ENCODE measurements around the gene TCF12.

The TCF12 gene

GRCh38 chr15:57296473-57297162, 378.2 kb downstream of the TCF12 start:
- DNase-seq (ENCODE audit: low read depth in 2 of 2), result no peak

DNA sequence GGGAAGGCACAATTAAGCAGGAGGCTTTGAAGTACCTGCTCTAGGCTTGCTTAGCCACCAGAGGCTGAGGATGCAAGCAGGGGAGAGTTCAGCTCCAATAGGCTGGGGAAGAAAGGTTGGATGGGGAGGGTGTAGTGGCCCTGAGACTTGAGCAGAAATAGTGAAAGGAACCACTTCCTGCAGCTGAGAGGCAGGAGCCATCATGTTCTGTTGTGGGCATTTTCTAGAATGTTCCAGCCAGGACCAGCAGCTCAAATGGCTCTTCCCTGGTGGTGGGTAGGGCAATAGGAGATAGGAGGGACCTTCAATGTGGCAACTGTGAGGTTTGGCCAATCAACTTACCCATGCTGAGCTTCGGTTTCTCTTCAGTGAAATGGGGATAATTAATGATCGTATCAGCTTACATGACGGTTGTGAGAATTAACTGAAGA, 378.7 kb downstream of the TCF12 start:
- DNase-seq (ENCODE audit: low read depth in 2 of 2), result no peak

- no peak for DNase-seq (ENCODE audit: low read depth in 2 of 2)
Observed at GRCh38 chr15:57297630-57298029, 379.2 kb downstream of the TCF12 start.

GRCh38 chr15:57298204-57298603, 379.8 kb downstream of the TCF12 start:
- no peak for DNase-seq (ENCODE audit: low read depth in 2 of 2)

DNA sequence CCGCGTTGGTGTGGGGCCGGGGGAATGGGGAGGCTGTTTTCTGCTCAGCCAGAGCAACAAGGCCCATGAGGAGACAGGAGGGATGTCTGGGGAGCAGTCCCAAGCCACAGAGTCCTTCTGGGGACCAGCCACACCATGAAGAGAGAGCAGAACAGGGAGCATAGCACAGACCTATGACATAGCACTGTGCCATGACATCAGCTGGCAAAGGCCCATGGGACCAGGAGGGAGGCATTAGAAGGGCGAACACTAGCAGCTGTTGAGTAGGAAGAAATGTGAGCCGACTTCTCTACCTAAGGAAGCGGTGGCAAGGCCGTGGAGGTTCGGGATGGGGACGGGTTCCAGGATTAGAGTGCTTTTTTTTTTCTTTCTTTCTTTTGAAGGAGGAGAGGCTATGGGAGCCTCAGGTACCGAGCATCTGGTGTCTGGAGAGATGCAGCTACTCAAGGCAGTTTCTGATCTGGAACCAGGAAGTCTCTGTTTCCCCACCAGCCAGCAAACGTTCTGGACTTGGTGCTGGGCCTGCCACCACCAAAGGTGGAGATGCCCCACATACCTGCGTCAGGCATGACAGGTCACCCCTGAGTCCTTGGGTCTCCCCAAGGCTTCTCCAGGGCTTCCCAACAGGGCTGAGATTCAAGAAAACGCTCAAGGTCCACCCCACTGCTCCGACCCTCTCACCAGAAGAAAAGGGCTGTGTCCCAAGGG, 380.6 kb downstream of the TCF12 start:
- no peak for DNase-seq (ENCODE audit: low read depth in 2 of 2)

GRCh38 chr15:57301307-57301706, 382.9 kb downstream of the TCF12 start:
- no peak for DNase-seq (ENCODE audit: low read depth in 2 of 2)

- DNase-seq (ENCODE audit: low read depth in 2 of 2), result no peak
Observed at GRCh38 chr15:57302640-57303257, 384.3 kb downstream of the TCF12 start.

- DNase-seq (ENCODE audit: low read depth in 2 of 2), result no peak
Observed at GRCh38 chr15:57305009-57305408, 386.6 kb downstream of the TCF12 start.

GRCh38 chr15:57306161-57306943, 387.9 kb downstream of the TCF12 start:
- no peak for DNase-seq (ENCODE audit: low read depth in 2 of 2)

- DNase-seq (ENCODE audit: low read depth in 2 of 2), result no peak
Observed at GRCh38 chr15:57306944-57307411, 388.5 kb downstream of the TCF12 start.

GRCh38 chr15:57307527-57308169, 389.2 kb downstream of the TCF12 start:
- DNase-seq (ENCODE audit: low read depth in 2 of 2), result no peak

- no peak for DNase-seq (ENCODE audit: low read depth in 2 of 2)
Observed at GRCh38 chr15:57308170-57308545, 389.7 kb downstream of the TCF12 start.

DNA sequence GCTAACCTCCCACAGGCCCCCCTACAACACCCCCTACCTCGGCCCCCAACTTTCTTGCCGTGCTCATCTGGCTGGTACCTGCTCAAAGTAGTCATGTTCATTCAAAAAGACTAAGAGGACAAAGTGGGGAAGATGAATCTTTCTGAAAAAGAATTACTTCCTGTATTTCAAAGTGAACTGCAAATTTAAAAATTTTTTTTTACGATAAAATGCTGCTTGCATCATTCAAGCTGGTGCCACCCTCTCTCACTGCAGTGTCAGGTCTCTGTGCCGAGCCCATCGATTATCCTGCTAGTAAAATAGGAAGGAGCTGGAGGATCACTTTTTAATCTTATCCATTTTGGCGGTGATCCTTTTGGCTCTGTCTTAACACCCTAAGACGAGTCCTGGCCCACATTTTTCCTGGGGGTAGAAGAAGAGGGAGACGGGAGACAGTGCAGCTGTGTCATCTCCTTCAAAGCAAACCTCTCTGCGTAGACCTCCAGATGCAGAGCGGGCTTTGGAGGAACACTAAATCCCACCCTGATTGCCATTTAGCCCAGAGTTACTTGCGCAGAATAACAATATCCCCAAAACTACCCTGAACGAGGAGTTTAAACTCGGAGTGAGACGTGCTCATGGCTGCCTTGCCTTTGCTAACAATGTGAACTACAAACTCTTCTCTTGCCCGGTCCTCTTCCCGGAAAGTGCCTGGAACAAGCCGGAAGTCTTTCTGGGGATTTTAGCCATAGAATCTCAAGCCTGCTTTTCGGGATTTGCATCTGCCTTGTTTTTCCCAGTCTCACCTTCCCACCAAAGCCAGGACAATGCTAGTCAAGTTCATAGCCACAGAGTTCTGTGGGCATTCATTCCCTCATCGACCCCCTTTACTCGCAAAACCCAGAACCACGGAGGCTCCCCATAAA, 391.7 kb downstream of the TCF12 start:
- DNase-seq (ENCODE audit: low read depth in 2 of 2), result no peak

- no peak for DNase-seq (ENCODE audit: low read depth in 2 of 2)
Observed at GRCh38 chr15:57310876-57311275, 392.4 kb downstream of the TCF12 start.

GRCh38 chr15:57312006-57312317, 393.5 kb downstream of the TCF12 start:
- DNase-seq (ENCODE audit: low read depth in 2 of 2), result no peak

DNA sequence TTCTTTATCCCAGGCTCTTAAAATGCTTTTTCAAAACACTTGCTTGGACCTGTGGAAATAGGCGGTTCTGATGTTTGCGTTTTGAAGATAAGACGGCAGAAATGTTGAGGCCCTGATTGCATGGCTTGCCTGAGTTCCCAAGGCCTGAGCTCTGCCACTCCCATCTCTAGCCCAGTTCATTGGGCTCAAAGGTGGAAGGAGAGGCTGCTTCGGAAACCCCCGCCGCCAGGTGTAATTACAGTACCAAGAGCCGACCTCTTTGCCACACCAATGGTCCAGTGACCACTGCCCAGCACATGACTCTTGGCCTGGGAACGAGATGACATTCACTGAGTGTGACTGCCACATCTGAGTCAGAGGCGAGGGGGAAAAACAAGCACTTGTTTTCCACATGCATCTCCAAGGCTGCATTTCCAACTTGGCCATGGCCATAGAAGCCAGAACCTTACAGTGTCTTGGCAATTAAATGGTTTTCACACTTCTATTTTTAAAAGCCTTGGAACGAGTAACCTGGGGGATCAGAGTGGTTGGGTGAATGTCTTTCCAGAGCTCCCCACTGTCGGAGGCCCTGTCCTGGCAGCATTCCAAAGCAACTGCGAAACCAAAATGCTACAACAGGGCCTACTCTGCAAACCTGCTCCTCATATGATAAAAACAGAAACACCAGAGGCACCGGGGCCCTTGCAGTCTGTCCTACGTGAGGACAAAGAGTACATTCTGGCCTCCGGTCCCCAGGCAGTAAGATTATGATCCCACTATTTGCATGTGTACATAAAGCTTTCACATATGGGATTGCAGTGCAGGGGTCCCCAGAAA, 394.1 kb downstream of the TCF12 start:
- no peak for DNase-seq (ENCODE audit: low read depth in 2 of 2)

DNA sequence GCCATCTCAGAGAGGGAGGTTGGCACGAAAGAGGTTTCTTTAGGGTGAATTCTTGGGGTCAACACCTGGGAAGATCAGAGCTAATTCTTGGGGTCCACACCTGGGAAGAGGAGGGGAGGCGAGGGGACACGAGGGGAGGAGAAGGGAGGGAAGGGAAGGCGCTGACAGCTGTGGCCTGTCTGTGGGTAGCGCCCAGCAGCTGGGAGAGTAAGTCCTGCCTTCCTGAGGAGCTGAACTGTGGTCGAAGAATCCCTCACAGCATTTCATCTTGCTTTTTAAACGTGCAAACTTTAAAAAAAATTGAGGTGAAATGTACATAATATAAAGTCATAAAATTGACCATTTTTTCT, 394.7 kb downstream of the TCF12 start:
- no peak for DNase-seq (ENCODE audit: low read depth in 2 of 2)

DNA sequence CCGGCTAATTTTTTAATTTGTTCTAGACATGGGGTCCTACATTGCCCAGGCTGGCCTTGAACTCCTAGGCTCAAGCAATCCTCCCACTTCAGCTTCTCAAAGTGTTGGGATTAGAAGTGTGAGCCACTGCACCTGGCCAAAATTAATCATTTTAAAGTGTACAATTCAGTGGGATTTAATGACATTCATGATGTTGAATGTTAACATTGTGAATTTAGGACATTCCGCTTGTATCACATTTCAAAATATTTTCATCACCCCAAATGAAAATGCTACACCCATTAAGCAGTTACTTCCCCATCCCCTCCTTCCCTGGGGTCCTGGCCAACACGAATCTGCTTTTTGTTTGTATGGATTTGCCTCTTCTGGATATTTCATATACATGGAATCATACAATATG, 395.8 kb downstream of the TCF12 start:
- DNase-seq (ENCODE audit: low read depth in 2 of 2), result no peak

DNA sequence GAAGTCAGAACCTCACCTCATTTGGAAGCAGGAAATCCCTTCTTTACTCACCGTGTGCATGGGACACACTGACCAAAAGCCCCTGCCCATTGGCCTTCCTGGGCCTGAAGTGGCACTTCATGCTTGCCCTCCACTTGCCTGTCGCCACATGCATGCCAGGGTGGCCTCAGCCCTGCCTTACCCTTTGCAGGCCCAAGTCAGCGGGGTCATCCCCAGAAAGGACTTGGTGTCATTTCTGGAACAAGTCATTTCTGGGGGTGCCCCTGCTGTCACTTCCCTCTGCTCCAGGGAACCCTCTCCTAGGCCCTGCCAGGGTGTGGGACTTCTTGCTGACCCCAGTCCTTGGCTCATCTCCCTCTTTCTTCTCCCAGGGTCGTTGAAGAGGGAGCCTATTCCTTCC, 398.0 kb downstream of the TCF12 start:
- no peak for DNase-seq (ENCODE audit: low read depth in 2 of 2)

Measured in fibroblast of skin of left biceps (primary cell).